Brain microvascular endothelial cell (primary cell): ENCODE results near the gene ASCL2.

Experiments
- DNase-seq: peaks from one replicate; pipeline ENCODE4 v3.0.0-alpha.2; 2020
- H3K27ac ChIP-seq: fragments of 250-450 bp; sonication (Bioruptor Pico); 2 replicates; pipeline ENCODE4 v1.5.1; 2020; ENCODE audit warnings: mild to moderate bottlenecking, moderate library complexity
- H3K27me3 ChIP-seq: fragments of 250-450 bp; sonication (Bioruptor Pico); replicated peaks from 2 replicates; pipeline ENCODE4 v1.5.1; 2020; ENCODE audit warnings: mild to moderate bottlenecking
- H3K36me3 ChIP-seq: fragments of 250-450 bp; sonication (Bioruptor Pico); replicated peaks from 2 replicates; pipeline ENCODE4 v1.5.1; 2020; ENCODE audit warnings: mild to moderate bottlenecking
- H3K4me3 ChIP-seq: 2 replicates; pipeline ENCODE4 v1.5.1; 2011; ENCODE audit warnings: low read depth, mild to moderate bottlenecking, control low read depth, low read length, moderate library complexity
- in situ Hi-C: cut with HindIII; loops from 2 replicates; pipeline ENCODE4 v1.10.0; 2017; ENCODE audit warnings: low sequenced_read_pairs, low pct_ligation_motif_present
- TF ChIP-seq, protein P1 (sequence below): IDR thresholded peaks from 2 replicates; pipeline ENCODE4 v1.5.1; 2011; ENCODE audit warnings: low read depth, mild to moderate bottlenecking, moderate library complexity, low read length, control low read depth, inconsistent platforms; ENCODE audit errors: missing control alignments

Gene ASCL2

GRCh38 chr11:2261436-2262230 lies 8.8 kb downstream of the ASCL2 start:
- in situ Hi-C loops = no loop called here
- no peaks in the 10 kb centered on the region for H3K36me3 ChIP-seq
- no peak overlapping the region for H3K27ac ChIP-seq
- DNase-seq = no peak
- peaks cover 2% of the 10 kb centered on the region for H3K27me3 ChIP-seq
- no peak overlapping the region for H3K4me3 ChIP-seq
- TF ChIP-seq, protein P1, sequence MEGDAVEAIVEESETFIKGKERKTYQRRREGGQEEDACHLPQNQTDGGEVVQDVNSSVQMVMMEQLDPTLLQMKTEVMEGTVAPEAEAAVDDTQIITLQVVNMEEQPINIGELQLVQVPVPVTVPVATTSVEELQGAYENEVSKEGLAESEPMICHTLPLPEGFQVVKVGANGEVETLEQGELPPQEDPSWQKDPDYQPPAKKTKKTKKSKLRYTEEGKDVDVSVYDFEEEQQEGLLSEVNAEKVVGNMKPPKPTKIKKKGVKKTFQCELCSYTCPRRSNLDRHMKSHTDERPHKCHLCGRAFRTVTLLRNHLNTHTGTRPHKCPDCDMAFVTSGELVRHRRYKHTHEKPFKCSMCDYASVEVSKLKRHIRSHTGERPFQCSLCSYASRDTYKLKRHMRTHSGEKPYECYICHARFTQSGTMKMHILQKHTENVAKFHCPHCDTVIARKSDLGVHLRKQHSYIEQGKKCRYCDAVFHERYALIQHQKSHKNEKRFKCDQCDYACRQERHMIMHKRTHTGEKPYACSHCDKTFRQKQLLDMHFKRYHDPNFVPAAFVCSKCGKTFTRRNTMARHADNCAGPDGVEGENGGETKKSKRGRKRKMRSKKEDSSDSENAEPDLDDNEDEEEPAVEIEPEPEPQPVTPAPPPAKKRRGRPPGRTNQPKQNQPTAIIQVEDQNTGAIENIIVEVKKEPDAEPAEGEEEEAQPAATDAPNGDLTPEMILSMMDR = no peak

DNA sequence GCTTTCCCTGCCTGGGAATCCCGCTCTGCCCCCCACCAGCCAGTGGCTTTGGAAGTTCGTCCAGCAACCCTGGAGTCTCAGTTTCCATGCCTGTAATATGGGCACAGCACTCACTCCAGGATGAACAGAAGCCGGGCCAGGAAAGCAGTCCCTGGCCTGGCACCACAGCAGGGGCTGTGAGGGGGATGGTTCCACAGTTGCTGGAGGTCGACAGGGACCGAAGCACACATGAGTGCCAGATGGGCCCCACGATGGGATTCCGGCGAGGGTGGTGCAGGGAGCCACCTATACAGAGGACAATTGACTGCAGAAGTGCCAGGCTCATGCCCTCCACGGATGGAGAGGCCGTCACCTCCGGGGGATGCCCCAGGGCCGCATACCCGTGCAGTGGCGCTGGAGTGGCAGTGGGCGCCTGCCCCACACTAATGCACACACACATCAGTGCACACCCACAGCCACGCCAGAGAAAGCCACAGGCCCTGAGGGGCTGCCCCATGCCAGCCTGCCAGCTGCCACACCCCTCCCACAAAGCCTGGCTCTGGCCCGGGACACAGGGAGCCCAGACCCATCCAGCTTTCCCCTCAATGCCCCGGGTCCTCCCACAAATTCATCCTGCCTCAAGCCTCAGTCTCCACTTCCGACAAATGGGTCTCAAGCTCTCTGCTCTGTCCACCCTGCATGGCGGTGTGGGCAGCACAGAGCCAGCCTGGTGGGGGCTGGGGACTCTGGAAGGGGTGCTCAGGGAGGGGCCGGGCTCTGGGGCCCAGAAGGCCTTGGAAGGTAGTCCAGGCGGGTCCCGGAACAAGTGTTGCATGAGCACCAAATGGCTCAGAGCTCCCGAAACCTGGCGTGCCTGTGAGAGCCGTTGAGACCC lies 9.7 kb downstream of the ASCL2 start:
- Histone ChIP-seq H3K27ac (no peak overlapping the region), H3K36me3 (no peaks in the 10 kb centered on the region), H3K27me3 (peaks cover 2% of the 10 kb centered on the region), H3K4me3 (no peak overlapping the region)
- DNase-seq = no peak
- in situ Hi-C loops = no loop called here
- TF ChIP-seq, protein P1 = no peak

GRCh38 chr11:2259897-2260451 lies 10.4 kb downstream of the ASCL2 start:
- in situ Hi-C loops = no loop called here

GRCh38 chr11:2259466-2259830 lies 10.9 kb downstream of the ASCL2 start:
- DNase-seq = no peak
- TF ChIP-seq, protein P1 = no peak
- Histone ChIP-seq H3K27ac (no peak overlapping the region), H3K27me3 (peaks cover 2% of the 10 kb centered on the region), H3K36me3 (no peaks in the 10 kb centered on the region), H3K4me3 (no peak overlapping the region)
- in situ Hi-C loops = no loop called here

More at GRCh38 chr11:2259897-2260451, 10.4 kb downstream of the ASCL2 start:
- peaks cover 2% of the 10 kb centered on the region for H3K27me3 ChIP-seq
- H3K27ac ChIP-seq = no peak overlapping the region
- TF ChIP-seq, protein P1 = no peak
- no peak overlapping the region for H3K4me3 ChIP-seq
- H3K36me3 ChIP-seq = no peaks in the 10 kb centered on the region
- no peak for DNase-seq

GRCh38 chr11:2258501-2259465 lies 11.6 kb downstream of the ASCL2 start:
- DNase-seq = no peak
- TF ChIP-seq, protein P1 = no peak
- in situ Hi-C loops = no loop called here
- H3K27me3 ChIP-seq = peaks cover 2% of the 10 kb centered on the region
- H3K36me3 ChIP-seq = no peaks in the 10 kb centered on the region
- no peak overlapping the region for H3K4me3 ChIP-seq
- H3K27ac ChIP-seq = no peak overlapping the region
